HG02678 (cell line): ENCODE data around the gene GRIK3.

Source experiments
- ATAC-seq: cut with Tn5 transposase; IDR thresholded peaks from one replicate; pipeline ENCODE4 v1.9.1; 2021; ENCODE audit warnings: mild to moderate bottlenecking, moderate library complexity; ENCODE audit not compliant: unreplicated experiment

Gene GRIK3

GRCh38 chr1:37017720-37018119, 16.6 kb downstream of the GRIK3 start:
- no peak for ATAC-seq

GRCh38 chr1:37016121-37016520, 18.2 kb downstream of the GRIK3 start:
- ATAC-seq, result no peak

GRCh38 chr1:37015713-37016112, 18.6 kb downstream of the GRIK3 start:
- no peak for ATAC-seq

- no peak for ATAC-seq
Measured at GRCh38 chr1:37012226-37012625, 22.1 kb downstream of the GRIK3 start.

GRCh38 chr1:37010011-37010410, 24.3 kb downstream of the GRIK3 start:
- no peak for ATAC-seq

DNA sequence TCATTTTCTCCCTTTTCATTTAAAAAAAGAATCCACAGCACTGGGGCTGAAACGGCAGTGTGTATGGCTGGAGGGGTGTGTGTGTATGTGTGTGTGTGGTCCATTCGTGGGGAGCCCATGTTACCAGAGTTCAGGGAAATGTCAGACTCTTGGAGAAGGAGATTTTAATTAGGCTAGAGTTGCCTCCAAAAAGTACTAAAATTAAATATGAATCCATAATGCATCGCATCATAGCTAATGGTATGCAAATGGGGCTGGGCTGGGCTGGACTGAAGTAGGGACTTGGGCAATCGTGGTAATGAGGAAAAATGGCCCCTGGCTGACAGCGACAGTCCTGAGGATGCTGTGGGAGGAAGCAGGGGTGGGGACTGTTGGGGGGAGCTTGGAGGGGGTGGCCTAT, 24.8 kb downstream of the GRIK3 start:
- no peak for ATAC-seq

GRCh38 chr1:37006132-37006868, 28.0 kb downstream of the GRIK3 start:
- no peak for ATAC-seq

GRCh38 chr1:37002898-37003297, 31.4 kb downstream of the GRIK3 start:
- ATAC-seq, result no peak

- no peak for ATAC-seq
Measured at GRCh38 chr1:37001703-37002102, 32.6 kb downstream of the GRIK3 start.

- no peak for ATAC-seq
Measured at GRCh38 chr1:36996106-36996505, 38.2 kb downstream of the GRIK3 start.

DNA sequence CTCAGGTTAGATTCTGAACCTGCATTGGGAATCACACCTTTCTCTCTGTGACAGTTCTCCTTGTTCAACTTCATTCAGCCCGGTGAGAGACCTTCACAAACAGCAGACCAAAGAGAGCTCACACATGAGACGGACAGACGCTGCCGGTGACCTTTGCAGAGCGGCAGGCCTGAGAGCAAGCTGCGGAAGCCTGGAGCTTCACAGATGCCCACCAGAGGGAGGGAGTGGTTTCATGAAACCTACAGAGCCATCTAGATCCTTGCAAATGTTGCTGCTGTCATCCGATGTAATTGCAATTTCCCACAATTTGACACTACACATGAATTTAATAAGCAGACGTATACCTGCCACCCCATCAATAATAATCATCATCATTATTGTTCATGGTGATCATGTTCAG, 39.4 kb downstream of the GRIK3 start:
- ATAC-seq, result no peak

GRCh38 chr1:36994294-36994693, 40.0 kb downstream of the GRIK3 start:
- ATAC-seq, result no peak

DNA sequence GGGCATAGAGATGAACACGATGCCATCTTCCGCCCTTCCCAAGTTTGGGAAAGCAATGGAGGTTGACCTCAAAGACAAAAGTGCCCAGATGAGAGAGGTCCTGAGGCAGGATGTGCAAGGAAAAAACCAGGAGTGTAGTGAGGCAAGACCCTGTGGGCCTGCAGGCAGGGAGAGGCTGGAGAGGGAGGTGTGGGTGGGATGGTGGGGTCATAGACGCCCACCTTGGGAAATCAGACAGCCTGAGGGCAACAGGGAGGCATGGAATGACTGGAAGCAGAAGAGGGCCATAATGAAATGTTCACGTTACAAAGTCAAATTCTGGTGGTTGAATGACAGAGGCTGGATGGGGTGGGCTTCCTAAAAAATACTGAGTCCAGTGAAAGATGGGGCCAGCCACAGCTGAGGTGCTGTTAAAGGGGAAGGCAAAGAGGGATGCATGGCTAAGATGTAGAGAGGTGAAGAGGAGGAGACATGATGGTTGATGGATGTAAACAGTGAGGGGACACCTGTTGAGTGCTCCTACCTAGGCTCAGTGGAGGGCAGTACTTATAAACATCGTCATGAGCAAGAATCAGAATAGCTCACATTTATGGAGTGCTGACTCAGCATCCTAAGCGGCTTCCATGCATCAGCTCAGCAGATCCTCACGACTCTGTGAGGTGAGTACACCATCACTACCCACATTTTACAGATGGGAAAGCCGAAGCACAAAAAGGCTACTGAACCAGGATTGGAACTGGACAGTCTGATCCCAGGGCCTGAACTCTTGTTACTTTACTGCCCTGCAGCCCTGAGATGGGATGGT, 42.0 kb downstream of the GRIK3 start:
- no peak for ATAC-seq

DNA sequence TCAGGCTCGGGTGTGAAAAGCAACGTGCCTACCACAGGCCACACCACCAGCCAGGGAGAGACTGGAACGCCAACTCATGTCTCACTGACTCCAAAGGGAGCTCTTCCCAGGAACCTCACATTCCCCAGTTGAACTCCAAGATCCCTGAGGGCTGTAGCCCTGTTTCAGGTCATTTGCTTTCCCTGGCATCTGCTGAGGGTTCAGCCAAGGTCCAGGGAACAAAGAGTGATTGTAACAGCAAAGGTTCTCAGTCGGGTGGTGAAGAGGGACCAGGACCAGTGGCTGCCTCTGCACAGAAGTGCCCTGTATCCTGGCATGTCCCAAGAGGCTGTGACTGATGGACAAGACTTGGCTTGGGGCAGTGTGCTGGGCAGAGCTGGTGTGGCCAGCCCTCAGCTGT, 42.8 kb downstream of the GRIK3 start:
- no peak for ATAC-seq

DNA sequence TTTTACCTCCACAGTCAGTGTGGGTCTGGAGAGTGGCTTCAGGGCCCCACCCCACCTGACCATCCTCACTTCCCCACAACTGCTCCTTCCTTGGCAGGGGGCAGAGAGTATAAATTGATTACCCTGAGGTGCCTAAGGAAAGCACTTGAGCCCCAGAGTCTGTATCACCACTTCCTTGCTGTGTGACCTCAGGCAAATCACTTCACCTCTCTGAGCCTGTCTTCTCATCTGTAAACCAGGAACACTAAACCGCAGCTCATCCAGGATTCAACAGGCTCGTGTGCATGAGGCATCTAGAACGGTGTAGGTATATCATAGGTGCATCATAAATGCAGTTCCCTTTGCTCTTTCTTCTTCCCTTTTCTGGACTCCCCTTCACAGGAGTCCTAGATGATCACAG, 43.4 kb downstream of the GRIK3 start:
- no peak for ATAC-seq

DNA sequence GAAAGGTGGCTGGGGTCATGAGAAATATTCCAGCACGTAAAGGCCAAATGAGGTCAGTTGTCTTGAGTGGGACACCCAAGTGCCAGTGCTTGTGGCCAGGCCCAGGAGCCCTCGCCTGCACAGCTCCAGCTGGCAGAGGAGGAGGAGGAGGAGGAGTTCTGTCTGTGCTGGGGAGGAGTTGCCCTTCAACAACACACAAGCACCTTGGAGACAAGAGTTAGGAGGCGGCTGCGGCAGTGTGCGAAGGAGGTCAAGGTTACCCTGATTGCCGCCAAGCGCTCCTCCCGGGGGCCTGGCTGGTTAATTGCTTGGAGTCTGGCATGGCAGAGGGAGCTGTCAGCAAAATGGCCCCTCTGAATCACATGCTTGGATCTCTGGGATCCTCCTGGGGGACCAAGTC, 45.1 kb downstream of the GRIK3 start:
- ATAC-seq, result no peak

GRCh38 chr1:36988741-36989193, 45.5 kb downstream of the GRIK3 start:
- ATAC-seq, result no peak

DNA sequence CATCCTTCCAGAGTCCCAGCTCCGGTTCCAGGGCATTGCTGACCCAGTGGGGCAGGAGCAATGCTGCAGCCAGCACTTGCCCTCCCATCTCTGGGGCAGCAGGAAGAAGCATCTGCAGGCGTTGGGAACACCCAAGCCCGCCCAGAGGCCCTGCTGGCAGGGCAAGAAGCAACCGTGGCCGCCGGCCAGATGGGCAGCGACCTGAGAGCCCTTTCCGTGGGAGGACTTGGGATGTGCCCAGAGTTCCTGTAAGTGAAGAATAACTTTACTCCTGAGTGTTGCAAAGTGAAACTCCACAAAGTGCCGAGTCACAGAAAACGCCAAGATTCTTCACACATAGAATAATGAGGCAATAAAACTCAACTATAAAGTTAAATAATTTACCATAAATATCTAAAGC, 46.0 kb downstream of the GRIK3 start:
- ATAC-seq, result no peak

GRCh38 chr1:36987276-36987675, 47.0 kb downstream of the GRIK3 start:
- ATAC-seq, result no peak

- ATAC-seq, result no peak
Measured at GRCh38 chr1:36986241-36986985, 47.9 kb downstream of the GRIK3 start.

GRCh38 chr1:36984675-36985074, 49.6 kb downstream of the GRIK3 start:
- no peak for ATAC-seq

GRCh38 chr1:36984026-36984425, 50.3 kb downstream of the GRIK3 start:
- ATAC-seq, result no peak
